Astrocyte (in vitro differentiated cells and primary cell): Measurements from ENCODE around the gene CRYBG3. TPM values are rescaled to one million over a fixed set of nuclear protein-coding genes. Genes with fewer than 3 reads are reported as not detected.

ENCODE experiments used
- DNase-seq: peaks from one replicate; pipeline ENCODE4 v3.0.0-alpha.2; 2010; ENCODE audit warnings: low read depth
- FAIRE-seq: peaks from 2 replicates; lab custom pipeline; 2011; peaks lifted over from hg19 to GRCh38; lab: Jason Lieb, UNC
- H2AFZ ChIP-seq: 2 replicates; pipeline ENCODE4 v1.6.0; 2012; ENCODE audit warnings: low read depth, low read length, inconsistent platforms
- H3K27ac ChIP-seq: 2 replicates; pipeline ENCODE4 v1.5.1; 2011; ENCODE audit warnings: low read depth, low read length, inconsistent platforms
- H3K27me3 ChIP-seq: 2 replicates; pipeline ENCODE4 v1.6.0; 2011; ENCODE audit warnings: low read length, inconsistent platforms; ENCODE audit not compliant: insufficient read depth
- H3K36me3 ChIP-seq: 2 replicates; pipeline ENCODE4 v1.5.1; 2011; ENCODE audit warnings: low read length, inconsistent platforms; ENCODE audit not compliant: insufficient read depth
- H3K4me1 ChIP-seq: 2 replicates; pipeline ENCODE4 v1.5.1; 2011; ENCODE audit warnings: low read length, inconsistent platforms; ENCODE audit not compliant: insufficient read depth
- H3K4me2 ChIP-seq: 2 replicates; pipeline ENCODE4 v1.6.0; 2012; ENCODE audit warnings: low read length, inconsistent platforms
- H3K4me3 ChIP-seq: 2 replicates; pipeline ENCODE4 v1.5.1; 2011; ENCODE audit warnings: low read depth, mild to moderate bottlenecking, low read length, inconsistent platforms; ENCODE audit not compliant: insufficient read depth
- H3K79me2 ChIP-seq: 2 replicates; pipeline ENCODE4 v1.6.0; 2012; ENCODE audit warnings: mild to moderate bottlenecking, low read length, inconsistent platforms; ENCODE audit not compliant: insufficient read depth
- H3K9ac ChIP-seq: 2 replicates; pipeline ENCODE4 v1.6.0; 2012; ENCODE audit warnings: mild to moderate bottlenecking, low read length, inconsistent platforms
- H3K9me3 ChIP-seq: 2 replicates; pipeline ENCODE4 v1.5.1; 2012; ENCODE audit warnings: low read depth, mild to moderate bottlenecking, low read length, inconsistent platforms; ENCODE audit not compliant: insufficient read depth
- H4K20me1 ChIP-seq: 2 replicates; pipeline ENCODE4 v1.6.0; 2012; ENCODE audit warnings: low read length, inconsistent platforms; ENCODE audit not compliant: insufficient read depth
- H3K27ac Mint-ChIP-seq: one replicate; pipeline ENCODE4 v1.8.0; 2021; ENCODE audit warnings: mild to moderate bottlenecking, mixed read lengths; ENCODE audit not compliant: unreplicated experiment
- H3K27me3 Mint-ChIP-seq: one replicate; pipeline ENCODE4 v1.8.0; 2021; ENCODE audit warnings: low read depth, mixed read lengths; ENCODE audit not compliant: unreplicated experiment
- H3K36me3 Mint-ChIP-seq: one replicate; pipeline ENCODE4 v1.8.0; 2021; ENCODE audit warnings: low read depth, mixed read lengths; ENCODE audit not compliant: unreplicated experiment
- H3K4me1 Mint-ChIP-seq: one replicate; pipeline ENCODE4 v1.8.0; 2021; ENCODE audit warnings: low read depth, mixed read lengths; ENCODE audit not compliant: unreplicated experiment
- H3K4me3 Mint-ChIP-seq: one replicate; pipeline ENCODE4 v1.8.0; 2021; ENCODE audit warnings: mild to moderate bottlenecking, moderate library complexity, mixed read lengths; ENCODE audit not compliant: unreplicated experiment
- H3K9me3 Mint-ChIP-seq: one replicate; pipeline ENCODE4 v1.8.0; 2021; ENCODE audit warnings: mild to moderate bottlenecking, mixed read lengths; ENCODE audit not compliant: unreplicated experiment
- CTCF ChIP-seq: IDR thresholded peaks from 2 replicates; pipeline ENCODE4 v1.5.1; 2011; ENCODE audit warnings: low read depth, mild to moderate bottlenecking, inconsistent platforms, low read length, moderate library complexity; ENCODE audit not compliant: insufficient read depth
- EZH2 ChIP-seq: IDR thresholded peaks from 2 replicates; pipeline ENCODE4 v1.6.1; 2012; ENCODE audit warnings: mild to moderate bottlenecking, low read length, inconsistent platforms; ENCODE audit not compliant: insufficient read depth
- total RNA-seq: library from RNA; stranded (reverse); gene quantifications from 2 replicates; pipeline ENCODE4 v1.2.1, GENCODE V29; 2021

CRYBG3 gene
- total RNA-seq, 1 donor from 2014 or later = 13.0 TPM

GRCh38 chr3:97810779-97811390, 10.9 kb upstream of the CRYBG3 start:
- Histone ChIP-seq H3K27ac (no peak overlapping the region), H3K27me3 (no peaks in the 10 kb centered on the region), H3K9ac (no peak overlapping the region), H3K4me2 (no peak overlapping the region), H3K9me3 (no peaks in the 10 kb centered on the region), H3K4me3 (no peak overlapping the region), H4K20me1 (no peaks in the 10 kb centered on the region), H3K79me2 (no peaks in the 10 kb centered on the region), H3K4me1 (no peaks in the 10 kb centered on the region), H3K36me3 (no peaks in the 10 kb centered on the region), H2AFZ (no peak overlapping the region)
- no peaks in the 10 kb centered on the region for H3K9me3 Mint-ChIP-seq
- no peaks in the 10 kb centered on the region for H3K4me1 Mint-ChIP-seq
- no peak for DNase-seq
- no peak overlapping the region for H3K4me3 Mint-ChIP-seq
- H3K27ac Mint-ChIP-seq = no peak overlapping the region
- H3K36me3 Mint-ChIP-seq = no peaks in the 10 kb centered on the region
- no peaks in the 10 kb centered on the region for H3K27me3 Mint-ChIP-seq
- no peak for FAIRE-seq
- TF ChIP-seq CTCF (no peak), EZH2 (no peak)

- no peak for TF ChIP-seq CTCF
- no peak for TF ChIP-seq EZH2
- no peak for DNase-seq
- Histone ChIP-seq H3K27ac (no peak overlapping the region), H3K4me3 (no peak overlapping the region), H3K9me3 (no peaks in the 10 kb centered on the region), H4K20me1 (no peaks in the 10 kb centered on the region), H3K79me2 (no peaks in the 10 kb centered on the region), H3K4me2 (no peak overlapping the region), H3K9ac (no peak overlapping the region), H2AFZ (no peak overlapping the region), H3K36me3 (no peaks in the 10 kb centered on the region), H3K27me3 (no peaks in the 10 kb centered on the region), H3K4me1 (no peaks in the 10 kb centered on the region)
- H3K4me3 Mint-ChIP-seq = no peak overlapping the region
- H3K36me3 Mint-ChIP-seq = no peaks in the 10 kb centered on the region
- FAIRE-seq = no peak
- no peaks in the 10 kb centered on the region for H3K27me3 Mint-ChIP-seq
- no peaks in the 10 kb centered on the region for H3K9me3 Mint-ChIP-seq
- H3K4me1 Mint-ChIP-seq = no peaks in the 10 kb centered on the region
- H3K27ac Mint-ChIP-seq = no peak overlapping the region
These were observed 6.5 kb upstream of the CRYBG3 start for GRCh38 chr3:97815149-97815917.

GRCh38 chr3:97816811-97817210, 5.0 kb upstream of the CRYBG3 start:
- Histone ChIP-seq H3K27ac (no peak overlapping the region), H3K27me3 (no peaks in the 10 kb centered on the region), H2AFZ (no peak overlapping the region), H3K4me3 (no peak overlapping the region), H3K9me3 (no peaks in the 10 kb centered on the region), H4K20me1 (no peaks in the 10 kb centered on the region), H3K9ac (no peak overlapping the region), H3K36me3 (no peaks in the 10 kb centered on the region), H3K79me2 (no peaks in the 10 kb centered on the region), H3K4me2 (no peak overlapping the region), H3K4me1 (peaks cover 5% of the 10 kb centered on the region)
- Mint-ChIP-seq H3K9me3 (no peaks in the 10 kb centered on the region), H3K36me3 (no peaks in the 10 kb centered on the region), H3K4me1 (no peaks in the 10 kb centered on the region), H3K27me3 (peaks cover 2% of the 10 kb centered on the region), H3K4me3 (no peak overlapping the region), H3K27ac (no peak overlapping the region)
- no peak for FAIRE-seq
- TF ChIP-seq CTCF = no peak
- no peak for DNase-seq
